Neural cell (in vitro differentiated cells): ENCODE results near the gene MRTFB. TPM values are rescaled to one million over a fixed set of nuclear protein-coding genes. Genes with fewer than 3 reads are reported as not detected.

ENCODE experiments used
- H2AFZ ChIP-seq: fragments of 200-600, 300-800 bp; sonication (generic), shearing (Covaris generic); 2 replicates; pipeline ENCODE4 v1.6.0; 2014; ENCODE audit warnings: low read depth, mild to moderate bottlenecking, antibody characterized with exemption, low read length, moderate library complexity
- H3F3A ChIP-seq: fragments of 200-600 bp; shearing (Covaris generic); 2 replicates; pipeline ENCODE4 v1.6.1; 2016; ENCODE audit warnings: mild to moderate bottlenecking, moderate library complexity, mixed read lengths, antibody characterized with exemption, low read length; ENCODE audit not compliant: insufficient read depth, poor library complexity, severe bottlenecking
- H3K27ac ChIP-seq: fragments of 200-600, 300-800 bp; sonication (generic), shearing (Covaris generic); 2 replicates; pipeline ENCODE4 v1.5.1; 2014; ENCODE audit warnings: mild to moderate bottlenecking, low read length, moderate library complexity
- H3K27me3 ChIP-seq: fragments of 300-800, 200-600 bp; sonication (generic), shearing (Covaris generic); 2 replicates; pipeline ENCODE4 v1.6.0; 2014; ENCODE audit warnings: mild to moderate bottlenecking, low read depth, low read length, moderate library complexity; ENCODE audit not compliant: insufficient read depth
- H3K36me3 ChIP-seq: fragments of 300-800, 200-600 bp; sonication (generic), shearing (Covaris generic); 2 replicates; pipeline ENCODE4 v1.5.1; 2014; ENCODE audit warnings: mild to moderate bottlenecking, antibody characterized with exemption, low read length, moderate library complexity; ENCODE audit not compliant: insufficient read depth
- H3K4me2 ChIP-seq: fragments of 300-800, 200-600 bp; sonication (generic), shearing (Covaris generic); 2 replicates; pipeline ENCODE4 v1.6.0; 2014; ENCODE audit warnings: mild to moderate bottlenecking, low read length
- H3K4me3 ChIP-seq: fragments of 300-800, 200-600 bp; sonication (generic), shearing (Covaris generic); 2 replicates; pipeline ENCODE4 v1.5.1; 2014; ENCODE audit warnings: mild to moderate bottlenecking, low read length, moderate library complexity
- H3K79me2 ChIP-seq: fragments of 200-600 bp; shearing (Covaris generic); replicated peaks from 2 replicates; pipeline ENCODE4 v1.6.0; 2014; ENCODE audit warnings: mild to moderate bottlenecking, low read length, moderate library complexity; ENCODE audit not compliant: insufficient read depth
- H3K9ac ChIP-seq: fragments of 300-800, 200-600 bp; sonication (generic), shearing (Covaris generic); 2 replicates; pipeline ENCODE4 v1.6.1; 2016; ENCODE audit warnings: mild to moderate bottlenecking, low read length, mixed read lengths
- H3K9me2 ChIP-seq: fragments of 200-600 bp; shearing (Covaris generic); 2 replicates; pipeline ENCODE4 v1.6.1; 2016; ENCODE audit warnings: mild to moderate bottlenecking, low read length, mixed read lengths; ENCODE audit not compliant: insufficient read depth
- H3K9me3 ChIP-seq: fragments of 200-600, 300-800 bp; sonication (generic), shearing (Covaris generic); 2 replicates; pipeline ENCODE4 v1.6.1; 2016; ENCODE audit warnings: mild to moderate bottlenecking, mixed run types, low read length, moderate library complexity, mixed read lengths
- H4K20me1 ChIP-seq: fragments of 200-600 bp; shearing (Covaris generic); 2 replicates; pipeline ENCODE4 v1.6.1; 2016; ENCODE audit warnings: mild to moderate bottlenecking, mixed run types; ENCODE audit not compliant: insufficient read depth
- CTCF ChIP-seq: fragments of 450-650 bp; IDR thresholded peaks from 2 replicates; pipeline ENCODE4 v1.5.1; 2014; ENCODE audit warnings: antibody characterized with exemption, mild to moderate bottlenecking, moderate library complexity; ENCODE audit not compliant: poor library complexity, severe bottlenecking
- EP300 ChIP-seq: fragments of 450-650 bp; conservative IDR thresholded peaks from 2 replicates; pipeline ENCODE4 v1.6.1; 2014; ENCODE audit warnings: antibody characterized with exemption, mild to moderate bottlenecking, moderate library complexity; ENCODE audit not compliant: poor library complexity, severe bottlenecking
- EZH2 ChIP-seq: fragments of 200-600, 300-800 bp; shearing (Covaris generic), sonication (generic); IDR thresholded peaks from 2 replicates; pipeline ENCODE4 v1.6.1; 2014; ENCODE audit warnings: antibody characterized with exemption, low read length, borderline replicate concordance, mild to moderate bottlenecking; ENCODE audit not compliant: insufficient read depth, poor library complexity, severe bottlenecking
- MXI1 ChIP-seq: fragments of 450-650 bp; conservative IDR thresholded peaks from 2 replicates; pipeline ENCODE4 v1.6.1; 2014; ENCODE audit warnings: antibody characterized with exemption, mild to moderate bottlenecking; ENCODE audit not compliant: poor library complexity, severe bottlenecking
- POLR2AphosphoS5 ChIP-seq: IDR thresholded peaks from 2 replicates; pipeline ENCODE4 v1.6.1; 2012
- RAD21 ChIP-seq: fragments of 450-650 bp; conservative IDR thresholded peaks from 2 replicates; pipeline ENCODE4 v1.6.1; 2014; ENCODE audit warnings: antibody characterized with exemption, mild to moderate bottlenecking, moderate library complexity
- polyA plus RNA-seq: library from polyadenylated mRNA; depleted of rRNA; stranded (reverse); fragments of >200 nt; gene quantifications from 2 replicates; pipeline ENCODE4 v1.2.3, GENCODE V29; 2014
- TF ChIP-seq, protein P1 (sequence below): IDR thresholded peaks from 2 replicates; pipeline ENCODE4 v1.6.1; 2012; ENCODE audit warnings: borderline replicate concordance

MRTFB gene
- polyA plus RNA-seq, 1 donor from 2014 or later, result 18.6 TPM

GRCh38 chr16:14097182-14097959 lies 26.3 kb downstream of the MRTFB start:
- H4K20me1 ChIP-seq, result no peaks in the 10 kb centered on the region
- H3K27me3 ChIP-seq, result no peaks in the 10 kb centered on the region
- H3K9me3 ChIP-seq, result no peaks in the 10 kb centered on the region
- H3K36me3 ChIP-seq, result no peaks in the 10 kb centered on the region
- TF ChIP-seq MXI1 (no peak), EZH2 (no peak), CTCF (no peak), EP300 (no peak)
- TF ChIP-seq, protein P1, sequence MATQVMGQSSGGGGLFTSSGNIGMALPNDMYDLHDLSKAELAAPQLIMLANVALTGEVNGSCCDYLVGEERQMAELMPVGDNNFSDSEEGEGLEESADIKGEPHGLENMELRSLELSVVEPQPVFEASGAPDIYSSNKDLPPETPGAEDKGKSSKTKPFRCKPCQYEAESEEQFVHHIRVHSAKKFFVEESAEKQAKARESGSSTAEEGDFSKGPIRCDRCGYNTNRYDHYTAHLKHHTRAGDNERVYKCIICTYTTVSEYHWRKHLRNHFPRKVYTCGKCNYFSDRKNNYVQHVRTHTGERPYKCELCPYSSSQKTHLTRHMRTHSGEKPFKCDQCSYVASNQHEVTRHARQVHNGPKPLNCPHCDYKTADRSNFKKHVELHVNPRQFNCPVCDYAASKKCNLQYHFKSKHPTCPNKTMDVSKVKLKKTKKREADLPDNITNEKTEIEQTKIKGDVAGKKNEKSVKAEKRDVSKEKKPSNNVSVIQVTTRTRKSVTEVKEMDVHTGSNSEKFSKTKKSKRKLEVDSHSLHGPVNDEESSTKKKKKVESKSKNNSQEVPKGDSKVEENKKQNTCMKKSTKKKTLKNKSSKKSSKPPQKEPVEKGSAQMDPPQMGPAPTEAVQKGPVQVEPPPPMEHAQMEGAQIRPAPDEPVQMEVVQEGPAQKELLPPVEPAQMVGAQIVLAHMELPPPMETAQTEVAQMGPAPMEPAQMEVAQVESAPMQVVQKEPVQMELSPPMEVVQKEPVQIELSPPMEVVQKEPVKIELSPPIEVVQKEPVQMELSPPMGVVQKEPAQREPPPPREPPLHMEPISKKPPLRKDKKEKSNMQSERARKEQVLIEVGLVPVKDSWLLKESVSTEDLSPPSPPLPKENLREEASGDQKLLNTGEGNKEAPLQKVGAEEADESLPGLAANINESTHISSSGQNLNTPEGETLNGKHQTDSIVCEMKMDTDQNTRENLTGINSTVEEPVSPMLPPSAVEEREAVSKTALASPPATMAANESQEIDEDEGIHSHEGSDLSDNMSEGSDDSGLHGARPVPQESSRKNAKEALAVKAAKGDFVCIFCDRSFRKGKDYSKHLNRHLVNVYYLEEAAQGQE, result no peak
- no peaks in the 10 kb centered on the region for H3F3A ChIP-seq
- no peak overlapping the region for H3K4me2 ChIP-seq
- no peak overlapping the region for H3K9ac ChIP-seq
- no peak overlapping the region for H3K27ac ChIP-seq
- H3K79me2 ChIP-seq, result peaks cover 31% of the 10 kb centered on the region
- no peaks in the 10 kb centered on the region for H3K9me2 ChIP-seq
- H3K4me3 ChIP-seq, result no peak overlapping the region
- H2AFZ ChIP-seq, result no peak overlapping the region

GRCh38 chr16:14098081-14098480 lies 27.0 kb downstream of the MRTFB start:
- Histone ChIP-seq H3F3A (no peaks in the 10 kb centered on the region), H3K9ac (no peak overlapping the region), H3K27ac (no peak overlapping the region), H3K4me3 (no peak overlapping the region), H3K36me3 (no peaks in the 10 kb centered on the region), H4K20me1 (no peaks in the 10 kb centered on the region), H3K79me2 (peaks cover 31% of the 10 kb centered on the region), H3K9me3 (no peaks in the 10 kb centered on the region), H3K4me2 (no peak overlapping the region), H3K9me2 (no peaks in the 10 kb centered on the region), H2AFZ (no peak overlapping the region), H3K27me3 (no peaks in the 10 kb centered on the region)
- TF ChIP-seq MXI1 (no peak), POLR2AphosphoS5 (no peak), RAD21 (no peak), CTCF (no peak)
